IMR-90 (cell line): ENCODE measurements around the gene LRFN5. TPM values are rescaled to one million over a fixed set of nuclear protein-coding genes. Genes with fewer than 3 reads are reported as not detected.

ENCODE experiments used
- ATAC-seq: fragments of 200-7000 bp; cut with Tn5 transposase; 2 replicates; pipeline ENCODE4 v1.9.1; 2020; ENCODE audit warnings: low read depth, mild to moderate bottlenecking, moderate library complexity
- BruUV-seq: library from RNA; stranded (reverse); fragments of 400-500 nt; replicated peaks from 2 replicates; lab custom pipeline; 2021; lab: Mats Ljungman, UMichigan
- CTCF ChIA-PET: fragments of 300-600 bp; formaldehyde crosslinking; extraction: SDS; loops from one replicate; lab custom pipeline; 2021; ENCODE audit warnings: antibody characterized with exemption; lab: Yijun Ruan, JAX
- POLR2A ChIA-PET: fragments of 300-600 bp; sonication (Branson Sonifier 250); formaldehyde crosslinking; loops from one replicate; lab custom pipeline; 2022; ENCODE audit warnings: antibody characterized with exemption; ENCODE audit not compliant: unreplicated experiment; lab: Charles Lee
- DNase-seq: peaks from one replicate; pipeline ENCODE4 v3.0.0; 2013
- H2AFZ ChIP-seq: replicated peaks from 2 replicates; pipeline ENCODE3; 2013; ENCODE audit warnings: low read length, mild to moderate bottlenecking; ENCODE audit not compliant: poor library complexity
- H2AK5ac ChIP-seq: 2 replicates; pipeline ENCODE4 v1.6.1; 2013; ENCODE audit warnings: low read depth, low read length, inconsistent platforms
- H2AK9ac ChIP-seq: replicated peaks from 2 replicates; pipeline ENCODE3; 2013; ENCODE audit warnings: mild to moderate bottlenecking, low read depth, low read length, moderate library complexity; ENCODE audit not compliant: poor library complexity
- H2BK120ac ChIP-seq: 2 replicates; pipeline ENCODE4 v1.6.1; 2013; ENCODE audit warnings: low read depth, low read length, inconsistent platforms
- H2BK15ac ChIP-seq: 3 replicates; pipeline ENCODE4 v1.6.1; 2013; ENCODE audit warnings: low read depth, low read length, inconsistent platforms
- H2BK20ac ChIP-seq: 2 replicates; pipeline ENCODE4 v1.6.1; 2013; ENCODE audit warnings: low read depth, mild to moderate bottlenecking, inconsistent platforms, low read length, moderate library complexity
- H2BK5ac ChIP-seq: 2 replicates; pipeline ENCODE4 v1.6.1; 2013; ENCODE audit warnings: mild to moderate bottlenecking, low read depth, low read length, inconsistent platforms; ENCODE audit not compliant: poor library complexity, severe bottlenecking
- H3K14ac ChIP-seq: replicated peaks from 2 replicates; pipeline ENCODE4 v1.6.1; 2013; ENCODE audit warnings: low read depth, low read length, inconsistent platforms
- H3K18ac ChIP-seq: 2 replicates; pipeline ENCODE4 v1.6.1; 2013; ENCODE audit warnings: low read depth, low read length, control low read depth
- H3K23ac ChIP-seq: 2 replicates; pipeline ENCODE4 v1.6.1; 2013; ENCODE audit warnings: low read depth, low read length, inconsistent platforms
- H3K27ac ChIP-seq: 2 replicates; pipeline ENCODE4 v1.5.1; 2013; ENCODE audit warnings: mild to moderate bottlenecking, control low read depth, low read length; ENCODE audit not compliant: insufficient read depth
- H3K27me3 ChIP-seq: 2 replicates; pipeline ENCODE4 v1.6.1; 2013; ENCODE audit warnings: low read length; ENCODE audit not compliant: control insufficient read depth, insufficient read depth
- H3K36me3 ChIP-seq: 2 replicates; pipeline ENCODE4 v1.6.1; 2013; ENCODE audit warnings: low read length, mixed read lengths; ENCODE audit not compliant: control insufficient read depth, insufficient read depth
- H3K4ac ChIP-seq: 2 replicates; pipeline ENCODE4 v1.6.1; 2013; ENCODE audit warnings: low read depth, low read length, inconsistent platforms
- H3K4me1 ChIP-seq: 2 replicates; pipeline ENCODE4 v1.6.1; 2013; ENCODE audit warnings: low read length, mixed read lengths; ENCODE audit not compliant: control insufficient read depth, insufficient read depth
- H3K4me2 ChIP-seq: 2 replicates; pipeline ENCODE4 v1.6.1; 2013; ENCODE audit warnings: low read depth, mild to moderate bottlenecking, control low read depth, low read length, moderate library complexity
- H3K4me3 ChIP-seq: 2 replicates; pipeline ENCODE4 v1.5.1; 2013; ENCODE audit warnings: low read depth, mild to moderate bottlenecking, control low read depth, low read length, moderate library complexity; ENCODE audit not compliant: insufficient read depth
- H3K56ac ChIP-seq: 2 replicates; pipeline ENCODE4 v1.6.1; 2013; ENCODE audit warnings: low read length, inconsistent platforms; ENCODE audit not compliant: insufficient read depth; ENCODE audit errors: extremely low read depth
- H3K79me1 ChIP-seq, 2 experiments: 2 replicates each; pipeline ENCODE4 v1.6.1; 2013; ENCODE audit warnings: low read length in 2 of 2, inconsistent platforms in 1 of 2, low read depth in 1 of 2
- H3K9ac ChIP-seq: 2 replicates; pipeline ENCODE4 v1.6.1; 2013; ENCODE audit warnings: low read depth, low read length, control low read depth
- H3K9me1 ChIP-seq: 2 replicates; pipeline ENCODE4 v1.6.1; 2013; ENCODE audit warnings: low read length, inconsistent platforms; ENCODE audit not compliant: insufficient read depth
- H3K9me3 ChIP-seq: 2 replicates; pipeline ENCODE4 v1.6.1; 2013; ENCODE audit warnings: low read length; ENCODE audit not compliant: control insufficient read depth, insufficient read depth
- H4K20me1 ChIP-seq: 2 replicates; pipeline ENCODE4 v1.6.1; 2013; ENCODE audit warnings: low read length, inconsistent platforms; ENCODE audit not compliant: insufficient read depth
- H4K5ac ChIP-seq: 2 replicates; pipeline ENCODE4 v1.6.1; 2013; ENCODE audit warnings: mild to moderate bottlenecking, low read depth, low read length, control low read depth
- H4K8ac ChIP-seq, 2 experiments: 2 replicates each; pipeline ENCODE4 v1.6.1; 2013; ENCODE audit warnings: low read depth in 2 of 2, low read length in 2 of 2, control low read depth in 1 of 2, inconsistent platforms in 1 of 2
- H4K91ac ChIP-seq: 2 replicates; pipeline ENCODE4 v1.6.1; 2013; ENCODE audit warnings: low read depth, low read length, inconsistent platforms; ENCODE audit not compliant: insufficient read depth
- BHLHE40 ChIP-seq: fragments of 150-350 bp; IDR thresholded peaks from 2 replicates; pipeline ENCODE4 v1.6.1; 2016; ENCODE audit warnings: mild to moderate bottlenecking, low read depth, low read length
- CEBPB ChIP-seq: IDR thresholded peaks from 2 replicates; pipeline ENCODE4 v1.6.1; 2012; ENCODE audit warnings: low read depth, low read length, improper control_type of control experiment
- CHD1 ChIP-seq: IDR thresholded peaks from 2 replicates; pipeline ENCODE4 v1.6.1; 2012; ENCODE audit warnings: low read depth, low read length, improper control_type of control experiment
- ELK1 ChIP-seq: fragments of 150-350 bp; IDR thresholded peaks from 2 replicates; pipeline ENCODE4 v1.6.1; 2016; ENCODE audit warnings: low read depth, mild to moderate bottlenecking, low read length, moderate library complexity, borderline replicate concordance
- FOS ChIP-seq: fragments of 150-350 bp; IDR thresholded peaks from 2 replicates; pipeline ENCODE4 v1.6.1; 2016; ENCODE audit warnings: low read depth, low read length
- MAFK ChIP-seq: IDR thresholded peaks from 2 replicates; pipeline ENCODE4 v1.6.1; 2012; ENCODE audit warnings: low read depth, low read length, improper control_type of control experiment
- MAZ ChIP-seq: IDR thresholded peaks from 2 replicates; pipeline ENCODE4 v1.6.1; 2012; ENCODE audit warnings: low read depth, mild to moderate bottlenecking, low read length, improper control_type of control experiment, moderate library complexity, borderline replicate concordance
- MXI1 ChIP-seq: IDR thresholded peaks from 2 replicates; pipeline ENCODE4 v1.6.1; 2012; ENCODE audit warnings: low read depth, mild to moderate bottlenecking, low read length, moderate library complexity, borderline replicate concordance
- NFE2L2 ChIP-seq: fragments of 150-350 bp; IDR thresholded peaks from 2 replicates; pipeline ENCODE4 v1.6.1; 2016; ENCODE audit warnings: low read depth, mild to moderate bottlenecking, low read length
- POLR2A ChIP-seq: IDR thresholded peaks from 2 replicates; pipeline ENCODE4 v1.6.1; 2012; ENCODE audit warnings: mild to moderate bottlenecking, low read depth, low read length
- RAD21 ChIP-seq: IDR thresholded peaks from 2 replicates; pipeline ENCODE4 v1.6.1; 2012; ENCODE audit warnings: low read length, improper control_type of control experiment
- RCOR1 ChIP-seq: IDR thresholded peaks from 2 replicates; pipeline ENCODE4 v1.6.1; 2012; ENCODE audit warnings: mild to moderate bottlenecking, low read length, improper control_type of control experiment; ENCODE audit not compliant: insufficient replicate concordance
- RFX5 ChIP-seq: IDR thresholded peaks from 2 replicates; pipeline ENCODE4 v1.8.0; 2012; ENCODE audit warnings: low read depth, mild to moderate bottlenecking, low read length, moderate library complexity
- SMC3 ChIP-seq: fragments of 150-350 bp; IDR thresholded peaks from 2 replicates; pipeline ENCODE4 v1.6.1; 2016; ENCODE audit warnings: low read depth, mild to moderate bottlenecking, antibody characterized with exemption, low read length, moderate library complexity
- WGBS, 2 experiments: methylation state at CpG; one replicate each; pipeline versions ENCODE4 v1.1.5 to v1.1.7; 2013; ENCODE audit warnings: missing lambda C conversion rate in 2 of 2; ENCODE audit not compliant: insufficient read length in 1 of 2; ENCODE audit errors: extremely low coverage in 2 of 2; 5-methylcytosine and 5-hydroxymethylcytosine counted together
- dilution Hi-C: fragments of 300-500 bp; cut with HindIII; formaldehyde crosslinking; loops from one replicate; pipeline ENCODE4 v1.14.3; 2018; ENCODE audit warnings: low sequenced_read_pairs; ENCODE audit not compliant: unreplicated experiment
- in situ Hi-C: fragments of 300-500 bp; cut with MboI; formaldehyde crosslinking; loops from 3 replicates; pipeline ENCODE4 v1.14.3; 2019; ENCODE audit warnings: low sequenced_read_pairs, inconsistent platforms, mixed read lengths
- intact Hi-C: fragments of 100-400 bp; cut with micrococcal nuclease; formaldehyde crosslinking; loops from 2 replicates; pipeline ENCODE4 v1.10.0; 2022
- polyA plus RNA-seq, 3 experiments: library from polyadenylated mRNA; depleted of rRNA; stranded (reverse); fragments of >200 nt; gene quantifications; 2 replicates each; pipeline ENCODE4 v1.2.3, GENCODE V29; 2012; ENCODE audit warnings: low replicate concordance in 1 of 3
- total RNA-seq: library from RNA; depleted of rRNA; stranded (reverse); fragments of >200 nt; gene quantifications from 2 replicates; pipeline ENCODE4 v1.2.3, GENCODE V29; 2012
- TF ChIP-seq, protein P1 (sequence below): fragments of 150-350 bp; IDR thresholded peaks from 2 replicates; pipeline ENCODE4 v1.6.1; 2017; ENCODE audit warnings: mild to moderate bottlenecking, antibody characterized with exemption, low read length, low read depth
- TF ChIP-seq, protein P2 (sequence below): conservative IDR thresholded peaks from 2 replicates; pipeline ENCODE4 v1.5.1; 2012; ENCODE audit warnings: mild to moderate bottlenecking, low read depth, low read length, improper control_type of control experiment

LRFN5 gene
- total and polyA plus RNA-seq, 2 of the 4 experiments (the other 2 are of a cell fraction): 1.8 to 3.6 TPM

DNA sequence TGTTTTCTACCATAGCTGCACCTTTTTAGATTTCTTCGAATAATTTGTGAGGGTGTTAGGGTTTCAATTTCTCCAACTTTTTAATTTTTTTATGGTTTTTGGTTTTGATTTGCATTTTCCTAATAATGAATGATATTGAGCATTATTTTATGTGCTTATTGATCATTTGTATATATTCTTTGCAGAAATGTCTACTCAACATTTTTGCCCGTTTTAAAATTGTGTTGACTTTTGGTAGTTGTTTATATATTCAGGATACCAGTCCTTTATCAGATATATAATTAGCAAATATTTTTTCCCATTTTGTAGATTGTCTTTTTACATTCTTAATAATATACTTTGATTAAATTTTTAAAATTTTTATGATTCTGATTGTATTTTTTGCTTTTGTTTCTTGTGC, 306.7 kb downstream of the LRFN5 start:
- H3K4ac ChIP-seq: no peak overlapping the region
- H3K27ac ChIP-seq: no peak overlapping the region
- no peak for ATAC-seq
- ChIA-PET POLR2A (no interaction called here), CTCF (no interaction called here)
- no peak overlapping the region for H3K23ac ChIP-seq
- H3K4me1 ChIP-seq: no peaks in the 10 kb centered on the region
- H2AK9ac ChIP-seq: no peak overlapping the region
- no peak overlapping the region for H3K56ac ChIP-seq
- H4K5ac ChIP-seq: no peak overlapping the region
- no CpG with 5 or more reads among the region's 2 CpGs for WGBS, 2 experiments
- no peak overlapping the region for H2AK5ac ChIP-seq
- TF ChIP-seq MAZ (no peak), ELK1 (no peak), MXI1 (no peak), FOS (no peak), MAFK (no peak), CHD1 (no peak), SMC3 (no peak), POLR2A (no peak), RFX5 (no peak), NFE2L2 (no peak), RCOR1 (no peak), RAD21 (no peak), CEBPB (no peak), BHLHE40 (no peak)
- TF ChIP-seq, protein P1, sequence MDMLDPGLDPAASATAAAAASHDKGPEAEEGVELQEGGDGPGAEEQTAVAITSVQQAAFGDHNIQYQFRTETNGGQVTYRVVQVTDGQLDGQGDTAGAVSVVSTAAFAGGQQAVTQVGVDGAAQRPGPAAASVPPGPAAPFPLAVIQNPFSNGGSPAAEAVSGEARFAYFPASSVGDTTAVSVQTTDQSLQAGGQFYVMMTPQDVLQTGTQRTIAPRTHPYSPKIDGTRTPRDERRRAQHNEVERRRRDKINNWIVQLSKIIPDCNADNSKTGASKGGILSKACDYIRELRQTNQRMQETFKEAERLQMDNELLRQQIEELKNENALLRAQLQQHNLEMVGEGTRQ: no peak
- TF ChIP-seq, protein P2, sequence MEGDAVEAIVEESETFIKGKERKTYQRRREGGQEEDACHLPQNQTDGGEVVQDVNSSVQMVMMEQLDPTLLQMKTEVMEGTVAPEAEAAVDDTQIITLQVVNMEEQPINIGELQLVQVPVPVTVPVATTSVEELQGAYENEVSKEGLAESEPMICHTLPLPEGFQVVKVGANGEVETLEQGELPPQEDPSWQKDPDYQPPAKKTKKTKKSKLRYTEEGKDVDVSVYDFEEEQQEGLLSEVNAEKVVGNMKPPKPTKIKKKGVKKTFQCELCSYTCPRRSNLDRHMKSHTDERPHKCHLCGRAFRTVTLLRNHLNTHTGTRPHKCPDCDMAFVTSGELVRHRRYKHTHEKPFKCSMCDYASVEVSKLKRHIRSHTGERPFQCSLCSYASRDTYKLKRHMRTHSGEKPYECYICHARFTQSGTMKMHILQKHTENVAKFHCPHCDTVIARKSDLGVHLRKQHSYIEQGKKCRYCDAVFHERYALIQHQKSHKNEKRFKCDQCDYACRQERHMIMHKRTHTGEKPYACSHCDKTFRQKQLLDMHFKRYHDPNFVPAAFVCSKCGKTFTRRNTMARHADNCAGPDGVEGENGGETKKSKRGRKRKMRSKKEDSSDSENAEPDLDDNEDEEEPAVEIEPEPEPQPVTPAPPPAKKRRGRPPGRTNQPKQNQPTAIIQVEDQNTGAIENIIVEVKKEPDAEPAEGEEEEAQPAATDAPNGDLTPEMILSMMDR: no peak
- no peak overlapping the region for H3K9ac ChIP-seq
- no peak overlapping the region for H4K91ac ChIP-seq
- no peak overlapping the region for H3K18ac ChIP-seq
- no peak overlapping the region for H2BK15ac ChIP-seq
- no peak for DNase-seq
- BruUV-seq: no TSS peak
- no peak overlapping the region for H2BK20ac ChIP-seq
- no peak overlapping the region for H3K4me3 ChIP-seq
- no peak overlapping the region for H3K4me2 ChIP-seq
- H3K79me1 ChIP-seq: no peaks in the 10 kb centered on the region
- H3K36me3 ChIP-seq: no peaks in the 10 kb centered on the region
- H2BK120ac ChIP-seq: no peak overlapping the region
- H3K9me3 ChIP-seq: no peaks in the 10 kb centered on the region
- H3K27me3 ChIP-seq: no peaks in the 10 kb centered on the region
- H2BK5ac ChIP-seq: no peak overlapping the region
- intact Hi-C loops: no loop called here
- no peaks in the 10 kb centered on the region for H4K20me1 ChIP-seq
- H4K8ac ChIP-seq: no peak overlapping the region
- dilution Hi-C loops: no loop called here
- in situ Hi-C loops: no loop called here
- no peak overlapping the region for H2AFZ ChIP-seq
- H3K9me1 ChIP-seq: no peaks in the 10 kb centered on the region
- H3K14ac ChIP-seq: no peak overlapping the region
